Measurements from ENCODE around the gene NCAN.

The NCAN gene

DNA sequence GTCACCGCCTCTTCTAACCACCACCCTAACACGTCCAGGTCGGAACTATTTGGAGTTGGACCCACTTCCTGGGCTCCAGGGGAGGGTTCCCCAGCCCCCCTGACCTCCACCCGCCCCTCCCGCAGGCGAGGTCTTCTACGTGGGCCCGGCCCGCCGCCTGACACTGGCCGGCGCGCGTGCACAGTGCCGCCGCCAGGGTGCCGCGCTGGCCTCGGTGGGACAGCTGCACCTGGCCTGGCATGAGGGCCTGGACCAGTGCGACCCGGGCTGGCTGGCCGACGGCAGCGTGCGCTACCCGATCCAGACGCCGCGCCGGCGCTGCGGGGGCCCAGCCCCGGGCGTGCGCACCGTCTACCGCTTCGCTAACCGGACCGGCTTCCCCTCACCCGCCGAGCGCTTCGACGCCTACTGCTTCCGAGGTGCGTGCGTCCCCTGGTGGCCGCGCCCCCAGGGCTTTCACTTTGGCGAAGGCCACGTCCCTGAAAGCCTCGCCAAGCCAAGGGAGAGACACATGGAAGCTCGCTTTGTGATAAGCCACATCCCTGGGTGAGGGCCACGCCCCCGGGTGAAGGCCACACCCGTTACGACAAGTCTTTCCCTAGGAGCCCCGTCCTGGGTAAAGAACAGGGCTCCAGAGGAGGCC lies 13.2 kb downstream of the NCAN start:
- TF ChIP-seq, protein P1, sequence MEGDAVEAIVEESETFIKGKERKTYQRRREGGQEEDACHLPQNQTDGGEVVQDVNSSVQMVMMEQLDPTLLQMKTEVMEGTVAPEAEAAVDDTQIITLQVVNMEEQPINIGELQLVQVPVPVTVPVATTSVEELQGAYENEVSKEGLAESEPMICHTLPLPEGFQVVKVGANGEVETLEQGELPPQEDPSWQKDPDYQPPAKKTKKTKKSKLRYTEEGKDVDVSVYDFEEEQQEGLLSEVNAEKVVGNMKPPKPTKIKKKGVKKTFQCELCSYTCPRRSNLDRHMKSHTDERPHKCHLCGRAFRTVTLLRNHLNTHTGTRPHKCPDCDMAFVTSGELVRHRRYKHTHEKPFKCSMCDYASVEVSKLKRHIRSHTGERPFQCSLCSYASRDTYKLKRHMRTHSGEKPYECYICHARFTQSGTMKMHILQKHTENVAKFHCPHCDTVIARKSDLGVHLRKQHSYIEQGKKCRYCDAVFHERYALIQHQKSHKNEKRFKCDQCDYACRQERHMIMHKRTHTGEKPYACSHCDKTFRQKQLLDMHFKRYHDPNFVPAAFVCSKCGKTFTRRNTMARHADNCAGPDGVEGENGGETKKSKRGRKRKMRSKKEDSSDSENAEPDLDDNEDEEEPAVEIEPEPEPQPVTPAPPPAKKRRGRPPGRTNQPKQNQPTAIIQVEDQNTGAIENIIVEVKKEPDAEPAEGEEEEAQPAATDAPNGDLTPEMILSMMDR (IDR thresholded peaks at IDR 0.05; ENCODE audit: low read depth, low read length, missing control alignments): peak; percentile 76
- peak; percentile 18 for DNase-seq (ENCODE audit: low read depth)
- peak overlapping the region; percentile 46 for H3K4me3 ChIP-seq (ENCODE audit: low read depth, low read length)

DNA sequence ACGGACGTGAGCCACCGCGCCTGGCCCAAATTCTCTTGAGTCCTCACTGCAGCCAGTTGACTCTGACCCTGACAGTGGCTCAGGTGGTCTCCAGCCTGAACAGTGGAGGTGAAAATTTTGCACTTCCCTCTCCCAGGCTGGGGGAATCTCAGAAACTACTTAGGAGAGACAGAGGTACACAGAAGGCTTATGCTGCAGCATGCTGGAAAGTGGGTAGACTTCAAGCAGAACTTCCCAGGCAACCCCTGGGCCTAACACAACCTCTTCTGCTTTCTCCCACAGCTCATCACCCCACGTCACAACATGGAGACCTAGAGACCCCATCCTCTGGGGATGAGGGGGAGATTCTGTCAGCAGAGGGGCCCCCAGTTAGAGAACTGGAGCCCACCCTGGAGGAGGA lies 14.4 kb downstream of the NCAN start:
- no peak overlapping the region for H3K4me3 ChIP-seq (ENCODE audit: low read depth, low read length)
- DNase-seq (ENCODE audit: low read depth): no peak
- TF ChIP-seq, protein P1 (IDR thresholded peaks at IDR 0.05; ENCODE audit: low read depth, low read length, missing control alignments): no peak

DNA sequence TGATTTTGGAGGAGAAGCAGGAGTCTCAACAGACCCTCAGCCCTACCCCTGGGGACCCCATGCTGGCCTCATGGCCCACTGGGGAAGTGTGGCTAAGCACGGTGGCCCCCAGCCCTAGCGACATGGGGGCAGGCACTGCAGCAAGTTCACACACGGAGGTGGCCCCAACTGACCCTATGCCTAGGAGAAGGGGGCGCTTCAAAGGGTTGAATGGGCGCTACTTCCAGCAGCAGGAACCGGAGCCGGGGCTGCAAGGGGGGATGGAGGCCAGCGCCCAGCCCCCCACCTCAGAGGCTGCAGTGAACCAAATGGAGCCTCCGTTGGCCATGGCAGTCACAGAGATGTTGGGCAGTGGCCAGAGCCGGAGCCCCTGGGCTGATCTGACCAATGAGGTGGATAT lies 14.9 kb downstream of the NCAN start:
- TF ChIP-seq, protein P1 (IDR thresholded peaks at IDR 0.05; ENCODE audit: low read depth, low read length, missing control alignments): no peak
- DNase-seq (ENCODE audit: low read depth): no peak
- H3K4me3 ChIP-seq (ENCODE audit: low read depth, low read length): no peak overlapping the region

DNA sequence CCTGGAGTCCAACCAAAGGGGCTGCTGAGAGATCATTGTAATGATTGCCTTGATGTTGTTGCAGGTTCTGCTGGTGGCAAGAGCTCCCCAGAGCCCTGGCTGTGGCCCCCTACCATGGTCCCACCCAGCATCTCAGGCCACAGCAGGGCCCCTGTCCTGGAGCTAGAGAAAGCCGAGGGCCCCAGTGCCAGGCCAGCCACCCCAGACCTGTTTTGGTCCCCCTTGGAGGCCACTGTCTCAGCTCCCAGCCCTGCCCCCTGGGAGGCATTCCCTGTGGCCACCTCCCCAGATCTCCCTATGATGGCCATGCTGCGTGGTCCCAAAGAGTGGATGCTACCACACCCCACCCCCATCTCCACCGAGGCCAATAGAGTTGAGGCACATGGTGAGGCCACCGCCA lies 15.5 kb downstream of the NCAN start:
- DNase-seq (ENCODE audit: low read depth): no peak
- TF ChIP-seq, protein P1 (IDR thresholded peaks at IDR 0.05; ENCODE audit: low read depth, low read length, missing control alignments): no peak
- no peak overlapping the region for H3K4me3 ChIP-seq (ENCODE audit: low read depth, low read length)

DNA sequence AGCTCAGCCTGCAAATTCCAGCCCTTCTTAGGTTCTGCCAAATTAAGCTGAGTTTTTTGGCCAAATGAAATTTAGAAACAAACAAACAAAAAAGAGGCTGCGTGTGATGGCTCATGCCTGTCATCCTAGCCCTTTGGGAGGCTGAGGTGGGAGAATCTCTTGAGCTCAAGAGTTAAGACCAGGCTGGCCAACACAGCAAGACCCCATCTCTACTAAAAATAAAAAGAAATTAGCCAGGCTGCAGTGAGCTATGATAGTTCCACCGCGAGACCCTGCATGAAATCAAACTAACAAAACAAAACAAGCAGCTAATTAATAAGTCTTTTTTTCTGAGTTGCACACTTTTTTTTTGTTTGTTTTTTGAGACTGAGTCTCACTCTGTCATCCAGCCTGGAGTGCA lies 17.9 kb downstream of the NCAN start:
- no peak overlapping the region for H3K4me3 ChIP-seq (ENCODE audit: low read depth, low read length)
- TF ChIP-seq, protein P1 (IDR thresholded peaks at IDR 0.05; ENCODE audit: low read depth, low read length, missing control alignments): no peak
- DNase-seq (ENCODE audit: low read depth): no peak

DNA sequence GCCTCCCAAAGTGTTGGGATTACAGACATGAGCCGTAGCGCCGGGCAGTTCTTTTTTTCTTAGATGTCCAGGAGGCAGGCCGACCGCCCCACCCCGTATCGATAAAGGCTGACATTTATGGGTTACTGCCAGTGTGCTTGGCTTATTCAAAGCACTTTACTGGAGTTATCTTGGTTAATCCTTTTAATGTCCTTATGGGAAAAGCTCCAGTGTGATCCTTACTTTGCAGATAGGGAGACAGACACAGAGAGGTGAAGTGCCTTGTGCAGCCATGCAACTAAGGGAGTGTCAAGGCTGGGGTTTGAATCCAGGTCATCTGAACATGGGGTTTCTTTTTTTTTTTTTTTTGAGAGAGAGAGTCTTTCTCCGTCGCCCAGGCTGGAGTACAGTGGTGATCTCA lies 19.2 kb downstream of the NCAN start:
- TF ChIP-seq, protein P1 (IDR thresholded peaks at IDR 0.05; ENCODE audit: low read depth, low read length, missing control alignments): no peak
- DNase-seq (ENCODE audit: low read depth): no peak
- no peak overlapping the region for H3K4me3 ChIP-seq (ENCODE audit: low read depth, low read length)

DNA sequence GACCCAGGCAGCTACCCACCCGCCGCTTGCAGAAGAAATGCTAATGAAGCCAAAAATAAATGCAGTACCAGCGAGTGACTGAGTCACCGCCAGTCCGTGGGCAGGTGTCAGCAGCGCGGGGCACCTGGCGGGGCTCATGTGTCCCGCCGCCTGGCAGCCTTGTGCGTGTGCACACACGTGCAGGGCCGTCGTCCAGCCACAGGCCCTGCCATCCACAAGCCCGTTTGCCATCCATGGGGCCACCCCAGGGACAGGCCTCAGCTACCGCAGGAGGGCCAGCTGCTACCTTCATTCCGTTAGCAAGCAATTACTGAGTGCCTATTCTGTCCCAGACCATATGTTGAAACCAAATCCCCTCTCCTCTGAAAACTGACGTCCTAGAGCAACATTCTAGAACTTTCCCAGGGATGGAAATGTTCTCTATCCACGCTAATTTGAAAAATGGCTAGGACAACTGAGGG lies 20.5 kb downstream of the NCAN start:
- H3K4me3 ChIP-seq (ENCODE audit: low read depth, low read length): no peak overlapping the region
- no peak for DNase-seq (ENCODE audit: low read depth)
- TF ChIP-seq, protein P1 (IDR thresholded peaks at IDR 0.05; ENCODE audit: low read depth, low read length, missing control alignments): no peak

Measured in GM12864 (cell line).